Body of pancreas (tissue), 4 donors: ENCODE results near the gene MAB21L4. TPM values are rescaled to one million over a fixed set of nuclear protein-coding genes. Genes with fewer than 3 reads are reported as not detected.

ENCODE experiments used
- ATAC-seq: fragments of 150-250 bp; one replicate; pipeline ENCODE4 v1.9.1; 2016
- DNase-seq, 4 donors: peaks; one replicate each; pipeline ENCODE4 v3.0.0-alpha.2; 2019
- H3K27ac ChIP-seq, 4 donors: fragments of 200-600 bp; sonication (generic); 1 replicate in 3 of 4; 2 replicates in 1 of 4; pipeline versions ENCODE4 v1.5.1 to v1.6.1; 2016 to 2019; ENCODE audit warnings: mild to moderate bottlenecking in 1 of 4, mixed read lengths in 1 of 4, moderate library complexity in 1 of 4
- H3K27me3 ChIP-seq, 2 donors: fragments of 200-600 bp; sonication (generic); one replicate each; pipeline ENCODE4 v1.6.0; 2016; ENCODE audit warnings: mild to moderate bottlenecking in 1 of 2
- H3K36me3 ChIP-seq, 2 donors: fragments of 200-600 bp; sonication (generic); replicated peaks in 1 of 2; 2 replicates each; pipeline ENCODE4 v1.5.1; 2016; ENCODE audit warnings: low read depth in 2 of 2; ENCODE audit not compliant: insufficient read depth in 1 of 2
- H3K4me1 ChIP-seq: fragments of 200-600 bp; sonication (generic); one replicate; pipeline ENCODE4 v1.6.0; 2016
- H3K4me3 ChIP-seq, 2 donors: fragments of 200-600 bp; sonication (generic); 1 replicate in 1 of 2; 2 replicates in 1 of 2; pipeline ENCODE4 v1.5.1; 2016 to 2019
- H3K9me3 ChIP-seq, 3 donors: fragments of 200-600 bp; sonication (generic); 1 replicate in 2 of 3; 2 replicates in 1 of 3; pipeline ENCODE4 v1.5.1; 2016
- CTCF ChIP-seq, 7 experiments: fragments of 450-650 bp in 4 of 7; fragments of 200-600 bp in 3 of 7; sonication (generic) in 3 of 7; IDR thresholded peaks; one replicate each; pipeline ENCODE4 v1.5.1; 2016 to 2019; ENCODE audit warnings: antibody characterized with exemption in 7 of 7
- POLR2A ChIP-seq, 3 donors: fragments of 450-650 bp; IDR thresholded peaks; one replicate each; pipeline ENCODE4 v1.6.1; 2016; ENCODE audit warnings: antibody characterized with exemption in 3 of 3, mild to moderate bottlenecking in 2 of 3
- WGBS, 2 donors: methylation state at CpG; one replicate each; pipeline ENCODE4 v1.1.5; 2017; 5-methylcytosine and 5-hydroxymethylcytosine counted together
- intact Hi-C: fragments of 100-400 bp; cut with DNase I; formaldehyde crosslinking; loops from one replicate; pipeline ENCODE4 v1.15.1; 2023
- total RNA-seq, 2 donors: library from RNA; depleted of rRNA; stranded (reverse); fragments of >200 nt; gene quantifications; one replicate each; pipeline ENCODE4 v1.1.0, GENCODE V29; 2016

MAB21L4 gene
- total RNA-seq, 2 donors from 2014 or later, result 0.26 TPM; not detected in 1

DNA sequence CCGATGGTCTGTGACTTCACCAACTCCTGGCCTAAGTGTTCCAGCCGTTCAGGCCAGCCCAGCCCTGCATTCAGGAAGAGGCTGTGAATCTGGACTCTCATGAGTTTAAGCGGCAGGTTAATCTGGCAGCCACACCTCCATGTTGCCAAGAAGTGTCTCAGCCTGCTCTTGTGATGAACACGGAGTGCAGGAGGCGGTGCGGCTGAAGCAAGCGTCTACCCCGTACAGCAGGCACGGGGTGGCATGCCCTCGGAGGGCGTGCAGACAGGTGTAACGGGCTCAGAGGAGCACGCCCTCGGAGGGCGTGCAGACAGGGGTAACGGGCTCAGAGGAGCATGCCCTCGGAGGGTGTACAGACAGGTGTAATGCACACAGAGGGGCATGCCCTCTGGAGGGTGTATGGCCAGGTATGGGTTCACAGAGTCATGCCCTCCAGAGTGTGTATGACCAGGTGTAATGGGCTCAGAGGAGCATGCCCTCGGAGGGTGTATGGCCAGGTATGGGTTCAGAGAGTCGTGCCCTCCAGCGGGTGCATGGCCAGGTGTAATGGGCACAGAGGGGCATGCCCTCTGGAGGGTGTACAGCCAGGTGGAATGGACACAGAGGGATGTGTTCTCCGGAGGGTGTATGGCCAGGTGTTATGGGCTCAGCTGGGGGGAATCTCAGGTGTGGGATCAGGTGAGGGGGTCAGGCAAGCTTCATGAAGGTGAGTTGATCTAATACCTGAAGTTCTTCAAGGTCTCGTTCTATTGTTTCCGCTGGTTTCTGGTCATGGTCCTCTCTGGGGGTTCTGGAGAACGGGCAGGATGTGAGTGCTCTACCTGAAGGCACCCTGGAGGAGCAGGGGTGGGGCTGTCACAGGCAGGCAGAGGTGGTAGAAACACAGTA, 32.8 kb upstream of the MAB21L4 start:
- intact Hi-C loops, result no loop called here
- peak in 2 of 4 donors; percentile 7 to 9 for DNase-seq

GRCh38 chr2:240927390-240927781, 31.4 kb upstream of the MAB21L4 start:
- WGBS, 2 donors, result 79 to 86% methylated on average over 7 of the region's 7 CpGs
- peaks cover 3% of the 10 kb centered on the region for H3K4me1 ChIP-seq
- H3K9me3 ChIP-seq, result no peaks in the 10 kb centered on the region
- no peak overlapping the region for H3K27ac ChIP-seq
- DNase-seq (no peak), ATAC-seq (no peak)
- intact Hi-C loops, result no loop called here
- H3K27me3 ChIP-seq, result no peaks in the 10 kb centered on the region
- H3K36me3 ChIP-seq, result no peaks in the 10 kb centered on the region
- no peak overlapping the region for H3K4me3 ChIP-seq
- no peak for TF ChIP-seq CTCF (IDR thresholded peaks at IDR 0.05)
- no peak for TF ChIP-seq POLR2A (IDR thresholded peaks at IDR 0.05)

More for the DNA sequence above, 32.8 kb upstream of the MAB21L4 start:
- 86% methylated on average over 15 to 24 of the region's 24 CpGs for WGBS, 2 donors
- Histone ChIP-seq H3K36me3 (no peaks in the 10 kb centered on the region), H3K27me3 (no peaks in the 10 kb centered on the region), H3K4me1 (peaks cover 3% of the 10 kb centered on the region), H3K9me3 (no peaks in the 10 kb centered on the region), H3K27ac (no peak overlapping the region), H3K4me3 (no peak overlapping the region)
- no peak for ATAC-seq
- no peak for TF ChIP-seq CTCF (IDR thresholded peaks at IDR 0.05)
- no peak for TF ChIP-seq POLR2A (IDR thresholded peaks at IDR 0.05)

DNA sequence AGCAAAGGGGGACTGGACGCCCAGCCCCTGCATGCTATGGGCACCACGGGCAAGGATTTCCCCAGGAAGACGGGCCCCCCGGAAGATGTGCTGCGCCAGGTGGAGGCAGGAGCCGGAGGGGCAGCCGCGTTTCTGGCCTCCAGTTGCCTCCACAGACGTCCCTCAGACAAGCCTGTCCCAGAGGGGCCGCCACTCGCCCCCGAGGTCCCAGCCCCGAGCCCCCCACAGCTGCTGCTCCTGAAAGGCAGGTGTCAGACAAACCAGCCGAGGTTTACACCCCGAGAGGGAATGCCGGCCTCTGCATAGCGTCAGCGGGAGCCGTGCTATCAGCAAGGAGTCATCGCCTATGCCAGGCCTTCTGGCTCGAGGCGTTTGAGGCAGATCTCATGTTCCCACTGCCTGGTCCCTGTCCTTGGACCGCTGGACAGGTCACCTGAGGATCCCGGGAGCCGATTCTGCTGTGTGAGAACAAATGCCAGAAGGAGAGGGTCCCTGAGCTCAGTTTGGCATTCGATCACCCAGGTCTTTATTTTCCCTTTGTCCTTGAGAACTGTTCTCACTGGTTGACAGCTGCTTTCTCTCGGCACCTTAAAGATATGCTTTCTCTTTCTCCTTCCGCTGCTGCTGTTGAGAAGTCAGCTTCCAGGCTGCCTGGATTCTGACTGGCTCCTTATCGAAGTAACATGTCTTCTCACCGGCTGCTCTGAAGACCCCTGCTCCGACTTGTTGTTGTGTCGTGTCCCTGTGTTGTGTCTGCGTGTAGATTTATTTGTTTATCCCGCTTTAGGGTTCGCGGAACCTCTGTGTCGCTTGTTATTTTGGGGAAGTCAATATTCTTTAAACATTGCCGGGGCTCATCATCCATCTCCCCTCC, 30.8 kb upstream of the MAB21L4 start:
- H3K4me1 ChIP-seq, result peaks cover 3% of the 10 kb centered on the region
- intact Hi-C loops, result no loop called here

More for the DNA sequence above, 30.8 kb upstream of the MAB21L4 start:
- peak; percentile 25 to 49 (median 42) for DNase-seq
- Histone ChIP-seq H3K9me3 (no peaks in the 10 kb centered on the region), H3K27ac (no peak overlapping the region), H3K36me3 (no peaks in the 10 kb centered on the region), H3K27me3 (no peaks in the 10 kb centered on the region), H3K4me3 (no peak overlapping the region)
- TF ChIP-seq CTCF (IDR thresholded peaks at IDR 0.05) (no peak), POLR2A (IDR thresholded peaks at IDR 0.05) (no peak)
- WGBS, 2 donors, result 35 to 45% methylated on average over 19 to 38 of the region's 38 CpGs
- ATAC-seq, result peak; percentile 73
